HG03520 (cell line): ENCODE measurements around the gene LRRC28.

Source experiments
- ATAC-seq: cut with Tn5 transposase; IDR thresholded peaks from one replicate; pipeline ENCODE4 v1.9.1; 2021; ENCODE audit warnings: mild to moderate bottlenecking, moderate library complexity; ENCODE audit not compliant: unreplicated experiment

The LRRC28 gene

DNA sequence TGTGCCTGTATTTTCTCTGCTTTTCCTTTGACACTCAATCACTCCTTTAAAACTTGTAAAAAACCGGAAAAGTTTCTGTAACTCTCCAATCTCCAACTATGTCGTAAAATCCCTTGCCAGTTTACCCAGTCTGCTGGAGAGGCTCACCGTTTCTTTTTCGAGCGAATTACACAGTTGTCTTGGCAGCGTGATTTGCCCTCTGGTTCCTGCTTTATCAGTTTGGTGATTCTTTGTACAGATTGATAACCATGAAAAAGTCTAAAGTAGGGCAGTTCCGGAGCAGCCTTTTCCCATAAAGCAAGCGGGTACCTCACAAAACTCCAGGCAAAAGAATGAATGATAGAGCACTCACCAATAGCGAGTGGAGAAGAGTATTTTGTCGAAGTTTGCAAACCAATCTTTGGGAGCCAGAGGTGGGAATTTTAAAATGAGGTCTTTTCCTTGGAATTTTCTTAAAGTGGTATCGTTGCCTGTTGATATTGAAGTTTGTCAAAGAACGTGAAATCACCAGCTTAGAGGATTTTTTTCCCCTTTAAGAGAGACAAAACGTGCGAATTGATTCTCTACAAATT is 1.9 kb upstream of the LRRC28 start, which contains the start of gene TTC23:
Gene TTC23, minus strand, starts transcription at position 312 of the 572 bp plus-strand sequence. CDS start 20,869 bp downstream, outside the sequence.
- no peak for ATAC-seq

DNA sequence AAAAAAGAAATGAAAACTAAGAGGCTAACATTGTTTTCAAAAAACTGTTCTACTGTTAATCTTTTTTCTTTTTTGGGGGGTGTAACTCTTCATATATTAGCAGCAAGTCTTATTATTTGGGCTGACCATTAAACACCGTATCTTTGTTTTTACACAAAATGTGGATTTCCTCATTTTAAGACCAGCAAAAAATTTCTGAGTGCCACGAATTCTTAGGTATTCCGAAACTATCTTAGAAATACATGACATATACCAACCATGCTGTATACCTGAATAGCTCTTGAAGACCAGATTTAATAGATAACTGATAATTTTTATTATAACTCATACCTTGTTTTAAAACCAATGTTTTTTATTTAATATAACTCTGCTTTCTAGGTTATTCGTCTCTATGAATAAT is 1.3 kb upstream of the LRRC28 start:
- ATAC-seq = no peak

DNA sequence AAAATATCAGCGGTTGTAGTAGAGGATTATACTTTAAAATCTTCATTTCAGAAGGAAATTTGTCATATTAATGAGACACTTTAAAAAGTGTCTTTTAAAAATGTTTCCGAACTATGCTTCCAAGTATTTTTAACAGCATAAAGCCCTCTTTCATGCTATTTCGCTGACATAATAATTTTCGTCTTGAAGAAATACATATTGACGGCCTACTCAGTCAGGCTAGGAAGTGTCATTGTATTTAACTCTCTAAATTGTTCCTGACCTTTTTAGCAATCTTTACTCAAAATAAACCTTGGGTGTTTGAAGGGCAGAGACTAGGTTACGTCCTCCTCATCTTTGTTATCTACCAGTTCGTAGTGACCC is 806 bp upstream of the LRRC28 start:
- no peak for ATAC-seq

DNA sequence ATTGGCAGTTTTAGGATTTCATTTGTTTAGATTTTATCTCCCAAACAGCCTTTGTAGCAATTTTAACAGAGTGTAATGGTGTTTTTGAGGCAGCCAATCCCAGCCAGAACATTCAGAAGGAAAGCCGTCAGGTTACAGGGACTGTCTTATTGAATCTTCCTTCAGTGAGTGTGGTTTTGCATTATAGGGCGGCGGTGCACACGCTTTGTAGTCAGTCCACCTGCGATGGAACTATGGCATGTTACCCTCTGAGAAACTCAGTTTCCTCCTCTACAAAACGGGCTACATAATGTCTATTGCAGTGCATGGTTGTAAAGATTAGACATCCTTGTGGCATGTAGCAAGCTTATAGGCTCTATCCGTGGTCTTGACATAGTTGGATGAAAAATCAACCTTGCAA is 1.0 kb downstream of the LRRC28 start:
- no peak for ATAC-seq

DNA sequence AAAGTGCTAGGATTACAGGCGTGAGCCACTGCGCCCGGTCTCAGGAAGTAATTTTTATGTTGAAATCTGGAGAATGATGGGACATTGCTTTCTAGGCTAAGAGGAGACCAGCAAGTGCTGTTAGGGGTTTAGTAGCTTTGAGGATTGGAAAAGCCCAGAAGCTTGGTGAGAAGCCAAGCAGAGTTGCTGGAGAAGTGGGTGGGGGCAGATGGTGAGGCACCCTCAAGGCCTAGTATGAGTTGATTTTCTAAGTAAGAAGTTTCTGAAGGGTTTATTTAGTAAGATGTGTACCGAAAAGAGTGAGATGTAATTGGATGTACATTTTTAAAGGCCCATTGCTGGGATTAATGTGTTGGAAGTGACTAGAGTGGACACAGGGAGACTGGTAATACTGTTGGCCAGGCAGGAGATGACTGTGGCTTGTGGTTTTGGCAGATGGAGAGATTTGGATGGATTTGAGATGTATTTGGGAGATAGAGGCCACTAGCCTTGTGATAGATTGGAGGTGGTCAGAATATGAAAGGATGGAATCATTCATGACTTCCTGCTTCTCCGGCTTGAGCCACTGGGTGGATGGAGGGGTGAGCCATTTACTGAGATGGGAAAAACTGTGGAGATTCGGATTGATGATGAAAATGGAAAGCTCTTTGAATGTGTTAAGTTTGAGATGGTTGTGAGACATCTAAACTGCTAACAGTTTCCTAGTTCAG is 2.3 kb downstream of the LRRC28 start:
- ATAC-seq = no peak

DNA sequence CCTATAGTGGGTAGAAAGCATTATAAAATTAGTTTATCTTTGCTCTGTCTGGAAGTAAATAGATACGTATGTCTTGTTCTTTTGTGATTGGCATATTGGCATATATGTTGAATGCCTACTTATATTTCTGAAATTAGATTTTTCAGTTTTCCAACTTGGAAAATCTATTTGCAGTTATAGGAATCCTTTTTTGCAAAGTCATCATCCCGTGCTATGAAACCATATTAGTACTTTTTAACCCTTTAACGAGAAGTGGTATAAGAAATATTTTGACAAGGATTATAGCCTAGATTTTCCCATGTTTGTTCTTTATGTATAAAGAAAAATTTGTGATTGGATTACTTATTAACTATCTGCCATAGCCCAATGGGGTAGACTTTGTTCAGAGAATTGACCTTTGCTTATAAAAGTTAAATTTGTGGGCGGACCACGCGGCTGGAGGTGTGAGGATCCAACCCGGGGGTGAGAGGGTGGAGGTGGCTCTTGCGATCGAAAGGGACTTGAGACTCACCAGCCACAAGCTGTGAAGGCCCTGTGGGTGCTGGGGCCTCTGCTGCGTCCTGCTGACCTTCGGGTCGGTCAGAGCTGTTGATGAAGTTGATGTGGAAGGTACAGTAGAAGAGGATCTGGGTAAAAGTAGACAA is 5.9 kb downstream of the LRRC28 start:
- ATAC-seq = no peak

DNA sequence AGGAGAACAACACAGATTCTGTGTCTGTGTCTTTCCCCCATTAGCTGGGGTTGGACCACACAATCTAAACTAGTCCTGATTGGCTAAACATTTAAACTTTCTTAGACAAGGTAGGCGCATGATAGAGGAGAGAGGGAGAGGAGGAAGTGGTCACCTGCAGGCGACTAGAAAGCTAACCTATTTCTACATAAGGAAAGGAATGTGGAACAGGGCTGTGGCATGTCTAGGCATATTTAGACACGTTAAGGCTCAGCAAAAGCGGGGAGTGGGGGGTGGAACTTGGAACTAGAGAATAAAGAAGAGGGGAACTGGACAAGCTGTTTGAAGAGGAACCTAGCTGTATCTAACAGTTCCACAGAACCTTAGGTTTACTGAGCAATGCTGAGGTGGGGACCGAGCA is 12.8 kb downstream of the LRRC28 start:
- ATAC-seq = no peak

DNA sequence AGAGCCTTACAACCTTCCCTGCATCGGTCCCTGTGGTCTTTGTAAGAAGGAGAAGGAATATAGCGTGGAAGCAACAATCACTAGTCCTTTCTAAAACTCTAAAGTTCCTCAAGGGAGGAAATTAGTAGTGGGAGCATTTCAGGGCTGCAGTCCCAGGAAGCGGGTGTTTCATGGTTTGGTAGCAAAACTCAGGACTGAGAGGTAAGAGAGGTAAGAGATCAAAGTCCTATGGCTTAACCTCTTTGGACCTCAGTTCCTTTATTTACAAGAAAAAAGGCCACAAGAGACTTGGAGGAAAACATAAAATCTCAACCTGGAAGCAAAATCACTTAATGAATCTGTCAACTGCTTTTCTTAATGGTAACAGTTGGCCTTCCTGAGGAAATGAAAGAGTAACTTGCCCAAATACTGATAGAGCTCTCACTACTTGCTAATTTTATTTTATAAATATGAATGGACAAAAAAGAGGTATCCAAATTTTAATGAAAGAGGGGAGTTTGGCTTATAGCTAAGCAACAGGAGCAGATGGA is 14.3 kb downstream of the LRRC28 start:
- no peak for ATAC-seq

DNA sequence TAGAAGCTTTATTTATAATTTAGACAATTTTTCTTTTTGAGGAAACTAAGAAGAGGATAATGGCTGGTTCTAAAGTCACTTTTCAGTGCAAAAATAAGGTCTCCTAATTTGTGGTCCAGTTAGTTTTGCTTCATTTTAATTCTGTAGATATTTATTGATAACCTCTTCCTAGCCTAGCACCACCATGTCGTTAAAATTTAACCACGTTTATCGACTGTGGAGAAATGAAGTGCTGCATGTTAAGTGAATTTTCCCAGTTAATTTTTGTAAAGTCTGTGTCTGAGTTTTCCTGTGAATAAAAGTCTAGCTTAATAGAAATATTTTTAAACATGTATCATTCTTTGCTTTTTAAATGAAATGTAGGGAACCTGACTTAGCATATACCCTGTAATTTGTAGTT is 16.7 kb downstream of the LRRC28 start:
- no peak for ATAC-seq

DNA sequence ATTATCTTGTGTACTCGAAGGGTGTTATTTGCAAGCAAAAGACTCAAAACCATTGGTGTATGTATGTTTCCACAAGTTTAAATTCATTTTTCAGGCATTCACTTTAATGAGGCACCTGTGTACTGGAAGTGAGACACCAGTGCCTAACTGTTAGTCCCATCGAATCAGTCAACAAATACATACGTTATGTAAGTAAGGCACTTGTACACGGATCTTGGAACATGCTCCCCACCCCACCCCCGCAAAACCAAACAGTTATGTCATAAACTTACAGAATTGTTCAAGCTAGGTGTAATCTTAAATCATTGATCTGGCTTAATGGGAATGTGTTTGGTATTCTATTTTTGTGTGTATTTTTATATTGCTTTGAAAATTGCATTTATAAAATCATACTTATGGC is 17.1 kb downstream of the LRRC28 start:
- no peak for ATAC-seq

DNA sequence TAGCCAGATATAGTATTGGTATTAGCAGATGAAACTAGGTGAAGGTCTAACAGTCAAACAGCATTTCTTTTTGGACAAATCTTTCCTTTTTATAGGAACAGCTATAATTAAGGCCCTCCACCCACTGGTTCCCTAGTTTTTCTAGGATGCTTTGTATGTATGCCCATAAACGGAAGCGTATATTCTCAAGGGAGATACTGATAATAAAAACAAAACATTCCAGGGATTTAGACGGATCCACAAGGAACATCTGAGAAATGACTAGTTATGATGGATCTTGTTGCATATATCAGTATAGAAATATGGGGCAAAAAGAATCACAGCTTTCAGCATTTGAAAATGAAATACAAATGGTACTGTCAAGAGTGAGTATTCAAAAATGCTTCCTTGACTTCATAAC is 22.5 kb downstream of the LRRC28 start:
- no peak for ATAC-seq

DNA sequence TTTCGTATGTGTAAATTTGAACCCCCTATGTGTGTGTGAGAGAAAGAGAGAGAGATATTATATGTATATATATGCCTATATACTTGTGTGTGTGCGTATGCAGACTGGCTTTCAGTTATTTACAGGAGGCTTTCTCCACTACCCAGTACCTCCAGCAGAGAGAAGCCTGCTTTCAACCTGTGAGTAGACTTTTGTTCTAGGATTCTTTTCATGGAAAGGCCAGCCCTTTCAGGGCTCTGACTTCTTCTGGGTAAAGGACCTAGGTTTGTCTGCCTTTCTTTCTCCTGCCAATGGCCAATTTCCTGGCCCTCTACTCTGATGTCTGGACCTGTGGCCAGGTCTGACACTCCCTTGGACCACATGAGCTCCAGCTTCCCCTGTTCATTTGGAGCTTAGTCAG is 23.8 kb downstream of the LRRC28 start:
- no peak for ATAC-seq

DNA sequence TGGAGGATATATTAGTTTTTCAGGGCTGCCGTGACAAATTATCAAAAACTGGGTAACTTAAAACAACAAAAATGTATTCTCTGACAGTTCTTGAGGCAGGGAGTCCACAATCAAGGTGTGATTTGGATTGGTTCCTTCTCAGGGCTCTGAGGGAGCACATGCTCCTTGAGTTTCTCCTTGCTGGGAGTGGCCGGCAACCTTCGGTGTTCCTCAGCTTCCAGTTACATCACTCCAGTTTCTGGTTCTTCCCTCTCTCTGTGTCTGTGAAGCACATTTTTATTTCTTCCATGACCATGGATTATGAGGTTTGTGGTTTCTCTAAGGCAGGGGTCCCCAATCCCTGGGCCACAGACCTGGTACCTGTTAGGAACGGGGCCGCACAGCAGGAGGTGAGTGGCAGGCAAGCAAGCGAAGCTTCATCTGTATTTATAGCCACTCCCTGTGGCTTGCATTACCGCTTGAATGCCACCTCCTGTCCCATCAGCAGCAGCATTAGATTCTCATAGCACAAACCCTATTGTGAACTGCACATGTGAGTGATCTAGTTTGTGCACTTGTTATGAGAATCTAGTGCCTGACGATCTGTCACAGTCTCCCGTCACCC is 24.3 kb downstream of the LRRC28 start:
- ATAC-seq = no peak

DNA sequence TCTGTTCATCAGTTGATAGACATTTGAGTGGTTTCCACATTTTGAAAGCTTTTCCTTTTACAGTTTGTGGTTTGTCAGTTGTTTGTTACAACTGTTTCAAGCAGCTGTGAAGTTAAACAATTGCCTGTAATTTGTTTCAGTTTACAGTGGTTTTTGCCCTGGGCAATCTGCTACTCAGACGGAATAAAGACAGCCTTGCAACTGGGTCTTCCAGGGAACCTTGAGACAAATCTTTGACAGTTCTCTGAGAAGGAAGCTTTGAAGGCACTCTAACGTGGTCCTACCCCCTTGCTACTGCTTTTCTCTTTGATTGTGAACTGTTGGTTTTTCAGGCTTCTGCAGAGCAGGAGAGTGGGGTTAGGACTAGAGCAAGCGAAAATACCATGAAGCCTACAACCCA is 28.0 kb downstream of the LRRC28 start:
- no peak for ATAC-seq

DNA sequence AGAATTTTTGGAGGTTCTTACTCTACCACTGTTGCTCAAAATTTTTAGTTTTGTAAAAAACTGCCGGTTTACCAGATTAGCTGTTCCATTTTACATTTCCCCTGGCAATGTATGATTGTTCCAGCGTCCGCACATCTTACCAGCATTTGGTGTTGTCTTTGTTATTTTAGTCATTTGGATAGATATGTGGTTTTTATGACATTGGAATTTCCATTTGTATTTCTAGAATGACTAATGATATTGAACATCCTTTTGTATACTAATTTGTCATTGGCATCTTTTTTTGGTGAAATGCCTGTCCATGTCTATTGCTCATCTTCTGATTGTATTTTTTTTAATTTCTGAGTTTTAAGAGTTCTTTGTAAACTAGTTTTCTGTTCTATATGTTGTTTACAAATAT is 28.5 kb downstream of the LRRC28 start:
- ATAC-seq = no peak

DNA sequence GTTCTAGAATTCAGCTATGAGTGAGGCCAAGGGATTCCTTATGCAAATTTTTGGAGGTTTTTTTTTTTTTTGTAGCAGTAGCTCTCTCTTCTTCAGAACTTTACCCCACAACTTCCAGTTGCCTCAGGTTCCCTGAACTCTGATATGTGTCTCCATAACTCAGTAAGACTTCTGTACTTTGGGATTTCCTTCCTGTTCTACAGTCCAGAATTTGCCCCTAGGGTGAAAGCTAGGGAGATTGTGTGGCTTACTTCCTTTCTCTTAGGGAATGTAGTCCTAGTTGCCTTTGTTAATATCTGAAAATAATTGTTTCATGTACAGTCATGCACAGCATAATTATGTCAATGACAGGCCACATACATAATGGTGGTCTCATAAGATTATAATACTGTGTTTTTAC is 30.8 kb downstream of the LRRC28 start:
- ATAC-seq = no peak

DNA sequence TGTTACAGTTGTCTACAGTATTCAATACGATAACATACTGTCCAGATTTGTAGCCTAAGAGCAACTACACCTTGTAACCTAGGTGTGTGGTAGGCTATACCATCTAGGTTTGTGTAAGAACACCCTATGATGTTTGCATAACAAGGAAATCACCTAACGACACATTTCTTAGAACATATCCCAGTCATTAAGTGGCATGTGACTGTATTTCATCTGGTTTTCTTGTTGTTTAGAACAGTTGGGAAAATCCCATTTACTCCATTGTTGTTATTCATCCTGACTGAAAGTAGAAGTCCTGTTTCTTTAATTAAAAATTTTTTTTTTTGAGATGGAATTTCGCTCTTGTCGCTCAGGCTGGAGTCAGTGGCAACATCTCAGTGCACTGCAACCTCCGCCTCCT is 31.3 kb downstream of the LRRC28 start:
- ATAC-seq = no peak

DNA sequence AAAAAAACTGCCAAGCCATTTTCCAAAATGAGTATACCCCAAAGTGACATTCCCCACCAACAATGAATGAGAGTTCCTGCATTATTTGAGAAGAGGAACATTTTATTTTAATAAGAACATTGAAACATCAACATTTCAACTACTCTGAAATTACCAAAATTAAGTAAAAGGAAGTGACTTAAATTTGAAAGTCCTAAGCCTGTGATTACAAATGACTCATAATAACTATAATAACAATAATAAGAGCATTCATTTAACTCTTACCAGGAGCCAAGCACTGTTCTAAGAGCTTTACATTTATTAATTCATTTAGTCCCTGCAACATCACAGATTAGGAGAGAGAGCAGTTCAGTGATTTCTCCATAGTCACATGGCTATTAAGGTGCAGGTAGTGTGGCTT is 32.4 kb downstream of the LRRC28 start:
- ATAC-seq = no peak

DNA sequence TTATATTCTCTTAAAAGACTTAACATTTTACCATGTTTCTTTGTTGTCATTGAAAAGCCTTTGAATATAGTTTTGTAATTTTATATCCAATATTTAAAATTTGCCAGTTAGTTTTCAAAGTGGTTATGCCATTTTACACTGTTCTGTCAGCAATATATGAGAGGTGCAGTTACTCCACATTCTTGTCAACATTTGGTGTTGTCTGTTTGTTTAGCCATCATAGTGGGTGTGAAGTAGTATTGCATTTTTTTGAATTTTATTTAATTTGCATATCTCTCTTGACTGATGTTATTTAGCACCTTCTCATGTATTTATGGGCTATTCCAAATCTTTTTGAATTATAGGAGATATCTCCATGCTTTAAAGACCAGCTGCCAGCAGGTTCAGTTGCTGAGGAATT is 40.4 kb downstream of the LRRC28 start:
- no peak for ATAC-seq

DNA sequence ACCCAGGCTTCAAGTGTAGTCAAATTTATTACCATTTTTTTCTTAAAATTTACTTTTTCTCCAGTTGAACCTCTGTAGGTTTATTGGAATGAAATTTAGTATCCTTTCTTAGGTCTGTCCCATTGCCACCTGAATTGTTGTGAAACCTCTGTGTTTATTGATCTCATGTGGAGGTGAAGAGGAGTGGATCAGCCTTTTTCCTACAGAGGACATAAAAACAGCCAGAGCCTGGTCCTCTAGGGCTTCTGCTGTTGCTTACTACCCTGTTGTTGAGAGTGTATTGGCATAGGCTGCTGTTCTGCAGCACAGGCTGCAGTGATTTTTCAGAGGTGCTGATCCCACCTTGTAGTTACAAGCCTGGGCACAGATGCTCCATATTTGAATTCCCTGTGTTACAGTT is 44.6 kb downstream of the LRRC28 start:
- ATAC-seq = no peak

DNA sequence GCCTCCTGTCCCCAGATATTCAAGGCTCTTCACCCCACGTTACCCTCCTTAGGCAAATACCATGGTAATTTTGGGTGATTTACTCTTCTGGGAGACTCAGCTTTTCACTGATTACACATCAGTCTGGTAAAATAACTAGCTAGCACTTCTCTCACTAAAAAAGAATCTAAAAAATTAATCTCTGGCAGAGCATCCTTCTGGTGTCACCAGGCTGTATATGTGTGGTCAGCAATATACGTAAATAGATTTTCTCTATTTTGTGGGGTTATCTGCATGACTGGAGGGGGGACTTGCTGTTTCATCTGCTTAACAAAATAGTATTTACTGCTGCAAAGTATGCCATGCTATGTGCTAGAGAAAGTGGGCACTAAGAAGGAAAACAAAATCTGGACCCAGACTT is 45.1 kb downstream of the LRRC28 start:
- no peak for ATAC-seq

DNA sequence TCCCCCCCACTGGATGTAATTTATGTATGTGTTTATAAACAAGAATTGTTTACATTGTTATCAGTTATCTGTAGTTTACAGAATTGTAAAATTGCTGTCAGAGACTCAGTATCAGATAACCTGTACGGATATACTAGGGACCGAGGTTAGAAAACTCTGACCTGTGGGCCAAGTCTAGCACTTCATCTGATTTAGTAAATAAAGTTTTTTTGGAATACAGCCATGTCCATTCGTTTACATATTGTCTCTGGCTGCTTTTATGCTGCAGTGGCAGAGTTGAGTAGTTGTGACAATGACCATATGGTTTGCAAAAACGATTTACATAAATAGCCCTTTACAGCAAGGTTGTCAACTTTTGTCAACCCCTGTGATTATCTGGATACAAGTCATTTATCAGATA is 52.6 kb downstream of the LRRC28 start:
- ATAC-seq = no peak
